ENCODE data around the gene TRPV4.

Gene TRPV4

GRCh38 chr12:109810954-109811623 lies 22.1 kb downstream of the TRPV4 start:
- no peaks in the 10 kb centered on the region for H3K36me3 Mint-ChIP-seq
- H3K4me1 Mint-ChIP-seq (ENCODE audit: low read depth) = no peaks in the 10 kb centered on the region
- no peaks in the 10 kb centered on the region for H3K9me3 Mint-ChIP-seq (ENCODE audit: low read depth)
- H3K4me3 Mint-ChIP-seq = no peak overlapping the region
- H3K27me3 Mint-ChIP-seq = peaks cover 3% of the 10 kb centered on the region
- H3K27ac Mint-ChIP-seq = no peak overlapping the region

GRCh38 chr12:109808876-109809646 lies 24.1 kb downstream of the TRPV4 start:
- no peaks in the 10 kb centered on the region for H3K36me3 Mint-ChIP-seq
- H3K9me3 Mint-ChIP-seq (ENCODE audit: low read depth) = no peaks in the 10 kb centered on the region
- no peaks in the 10 kb centered on the region for H3K4me1 Mint-ChIP-seq (ENCODE audit: low read depth)
- no peak overlapping the region for H3K27ac Mint-ChIP-seq
- H3K4me3 Mint-ChIP-seq = no peak overlapping the region
- H3K27me3 Mint-ChIP-seq = peaks cover 3% of the 10 kb centered on the region

DNA sequence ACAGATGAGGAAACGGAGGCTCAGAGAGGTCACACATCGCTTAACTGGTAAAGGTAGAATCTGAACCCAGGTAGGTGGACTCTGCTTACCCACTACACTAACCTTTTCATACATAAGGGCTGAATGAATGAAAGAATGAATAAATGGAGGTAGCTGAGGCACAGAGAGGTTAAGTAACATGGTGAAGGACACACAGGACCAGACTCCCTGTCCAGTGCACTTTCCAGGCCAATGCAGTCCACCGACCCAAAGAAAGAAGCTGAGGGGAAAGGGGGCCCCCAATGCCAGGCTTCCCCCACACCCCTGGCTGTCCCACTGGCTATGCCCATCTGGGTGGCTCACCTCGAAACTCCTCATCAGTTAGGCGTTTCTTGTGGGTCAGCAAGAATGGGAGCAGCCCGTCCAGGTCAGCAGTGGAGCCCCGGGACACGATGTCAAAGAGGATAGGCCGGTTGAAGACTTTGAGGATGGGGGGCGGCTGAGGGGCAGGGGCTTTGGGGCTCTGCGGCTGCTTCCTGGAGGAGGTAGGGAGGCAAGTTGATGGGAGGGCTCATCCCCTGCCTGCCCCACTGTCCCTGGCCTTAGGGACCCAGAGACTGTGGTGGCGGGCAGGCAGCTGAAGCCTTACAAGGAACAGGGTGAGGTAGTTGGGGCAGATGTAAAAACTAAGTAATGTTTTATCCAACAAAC lies 25.1 kb downstream of the TRPV4 start:
- no peaks in the 10 kb centered on the region for H3K36me3 Mint-ChIP-seq
- no peaks in the 10 kb centered on the region for H3K9me3 Mint-ChIP-seq (ENCODE audit: low read depth)
- H3K4me1 Mint-ChIP-seq (ENCODE audit: low read depth) = no peaks in the 10 kb centered on the region
- H3K27me3 Mint-ChIP-seq = peaks cover 3% of the 10 kb centered on the region
- H3K4me3 Mint-ChIP-seq = no peak overlapping the region
- H3K27ac Mint-ChIP-seq = no peak overlapping the region

DNA sequence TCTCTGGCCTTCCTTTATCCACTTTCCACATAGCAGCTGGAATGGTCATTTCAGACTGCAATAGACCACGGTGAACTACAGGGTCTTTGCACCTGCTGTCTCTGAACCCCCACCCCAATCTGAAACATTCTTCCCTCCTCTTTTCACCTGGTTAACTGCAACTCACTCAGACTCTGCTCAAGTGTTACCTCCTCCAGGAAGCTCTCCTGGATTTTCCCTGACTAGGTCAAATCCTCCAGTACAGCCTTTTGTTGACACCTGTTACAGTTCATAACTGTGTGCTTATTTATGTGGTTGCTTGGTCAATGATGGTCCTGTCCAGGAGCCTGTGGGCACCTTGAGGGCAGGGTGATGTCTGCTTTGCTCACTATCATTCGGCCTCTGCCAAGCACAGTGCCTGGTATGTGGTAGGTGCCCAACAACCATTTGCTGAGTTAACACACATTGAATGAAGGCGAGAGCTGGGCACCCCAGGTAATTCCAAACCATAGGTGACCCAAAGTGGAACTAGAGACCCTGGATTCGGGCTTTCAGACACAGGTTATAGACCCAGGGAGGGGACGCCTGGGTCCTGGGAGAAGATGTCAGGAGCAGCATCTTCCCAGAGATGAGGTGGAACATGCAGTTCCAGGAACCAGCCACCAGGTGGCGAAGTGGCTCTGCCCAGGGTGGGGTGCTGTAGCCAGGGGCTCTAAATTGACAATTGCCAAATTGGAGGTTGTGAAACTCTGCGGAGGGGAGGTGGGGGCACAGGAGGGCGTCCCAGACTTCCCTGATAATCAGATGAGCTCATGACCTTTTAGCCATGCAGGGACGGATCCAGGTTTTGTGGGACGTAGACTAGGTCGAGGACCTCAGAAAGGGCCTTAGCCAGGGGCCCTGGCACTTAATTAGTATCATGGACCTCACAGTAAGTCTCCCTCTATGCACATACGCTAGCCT lies 28.1 kb downstream of the TRPV4 start:
- peaks cover 3% of the 10 kb centered on the region for H3K27me3 Mint-ChIP-seq
- no peaks in the 10 kb centered on the region for H3K36me3 Mint-ChIP-seq
- H3K27ac Mint-ChIP-seq = no peak overlapping the region
- H3K4me1 Mint-ChIP-seq (ENCODE audit: low read depth) = no peaks in the 10 kb centered on the region
- no peak overlapping the region for H3K4me3 Mint-ChIP-seq
- no peaks in the 10 kb centered on the region for H3K9me3 Mint-ChIP-seq (ENCODE audit: low read depth)

DNA sequence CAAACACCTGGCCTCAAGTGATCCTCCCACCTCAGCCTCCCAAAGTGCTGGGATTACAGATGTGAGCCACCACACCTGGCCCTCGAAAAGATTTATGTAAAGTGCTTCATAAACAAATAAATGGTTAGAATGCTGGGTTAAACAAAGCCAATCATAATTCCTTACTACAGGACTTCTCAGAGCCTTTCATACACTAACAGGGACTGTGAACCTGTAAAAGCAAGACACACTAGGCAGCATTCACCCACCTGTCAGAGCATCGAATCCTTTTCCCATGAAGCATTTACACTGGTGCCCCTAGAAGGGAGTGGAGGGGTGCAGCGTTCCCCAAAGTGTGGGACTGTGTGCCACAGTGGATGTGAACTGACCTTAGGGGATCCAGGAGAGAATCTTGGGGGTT lies 29.5 kb downstream of the TRPV4 start:
- Mint-ChIP-seq H3K27ac (no peak overlapping the region), H3K4me3 (no peak overlapping the region), H3K9me3 (ENCODE audit: low read depth) (no peaks in the 10 kb centered on the region), H3K27me3 (peaks cover 3% of the 10 kb centered on the region), H3K4me1 (ENCODE audit: low read depth) (no peaks in the 10 kb centered on the region), H3K36me3 (no peaks in the 10 kb centered on the region)

- Mint-ChIP-seq H3K4me1 (ENCODE audit: low read depth) (no peaks in the 10 kb centered on the region), H3K4me3 (no peak overlapping the region), H3K27me3 (peaks cover 2% of the 10 kb centered on the region), H3K27ac (no peak overlapping the region), H3K9me3 (ENCODE audit: low read depth) (no peaks in the 10 kb centered on the region), H3K36me3 (no peaks in the 10 kb centered on the region)
These were observed 30.4 kb downstream of the TRPV4 start for GRCh38 chr12:109802828-109803227.

DNA sequence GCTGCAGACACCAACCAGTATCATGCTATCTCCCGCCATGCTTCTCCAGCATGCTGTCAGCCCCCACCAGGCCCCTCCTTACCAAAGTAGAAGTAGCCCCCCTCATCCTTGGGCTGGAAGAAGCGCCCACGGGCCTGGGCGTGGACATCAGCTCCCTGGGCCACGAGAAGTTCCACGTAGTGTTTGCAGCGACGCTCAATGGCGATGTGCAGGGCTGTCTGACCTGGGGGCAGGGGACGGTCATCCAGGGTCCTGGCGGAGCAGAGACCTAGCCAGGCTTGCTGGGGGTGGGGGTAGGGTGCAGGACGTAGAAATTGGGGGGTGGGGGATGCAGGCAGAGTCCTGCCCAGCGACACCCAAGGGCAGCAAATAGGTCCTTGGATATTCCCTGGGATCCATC lies 32.7 kb downstream of the TRPV4 start:
- Mint-ChIP-seq H3K4me1 (ENCODE audit: low read depth) (no peaks in the 10 kb centered on the region), H3K4me3 (no peak overlapping the region), H3K27ac (no peak overlapping the region), H3K9me3 (ENCODE audit: low read depth) (no peaks in the 10 kb centered on the region), H3K36me3 (no peaks in the 10 kb centered on the region), H3K27me3 (no peaks in the 10 kb centered on the region)

DNA sequence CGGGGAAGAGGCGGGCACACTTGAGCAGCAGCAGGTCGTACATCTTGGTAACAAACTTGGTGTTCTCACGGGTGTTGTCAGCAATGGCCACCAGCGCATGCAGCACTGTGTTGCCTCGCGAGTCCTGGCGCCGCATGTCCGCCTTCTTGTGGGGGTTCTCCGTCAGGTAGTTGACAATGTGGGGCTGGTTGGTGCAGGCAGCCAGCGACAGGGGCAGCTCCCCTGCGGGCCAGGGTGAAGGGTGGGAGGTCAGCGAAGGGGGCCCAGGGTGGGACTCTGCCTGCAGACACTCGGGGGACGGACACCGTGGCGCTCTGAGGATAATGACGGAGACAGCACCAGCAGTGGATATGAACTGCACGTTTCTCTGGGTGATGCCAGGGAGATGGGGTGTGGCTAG lies 34.5 kb downstream of the TRPV4 start:
- no peak overlapping the region for H3K4me3 Mint-ChIP-seq
- H3K27me3 Mint-ChIP-seq = no peaks in the 10 kb centered on the region
- H3K27ac Mint-ChIP-seq = no peak overlapping the region
- no peaks in the 10 kb centered on the region for H3K4me1 Mint-ChIP-seq (ENCODE audit: low read depth)
- no peaks in the 10 kb centered on the region for H3K9me3 Mint-ChIP-seq (ENCODE audit: low read depth)
- H3K36me3 Mint-ChIP-seq = no peaks in the 10 kb centered on the region

DNA sequence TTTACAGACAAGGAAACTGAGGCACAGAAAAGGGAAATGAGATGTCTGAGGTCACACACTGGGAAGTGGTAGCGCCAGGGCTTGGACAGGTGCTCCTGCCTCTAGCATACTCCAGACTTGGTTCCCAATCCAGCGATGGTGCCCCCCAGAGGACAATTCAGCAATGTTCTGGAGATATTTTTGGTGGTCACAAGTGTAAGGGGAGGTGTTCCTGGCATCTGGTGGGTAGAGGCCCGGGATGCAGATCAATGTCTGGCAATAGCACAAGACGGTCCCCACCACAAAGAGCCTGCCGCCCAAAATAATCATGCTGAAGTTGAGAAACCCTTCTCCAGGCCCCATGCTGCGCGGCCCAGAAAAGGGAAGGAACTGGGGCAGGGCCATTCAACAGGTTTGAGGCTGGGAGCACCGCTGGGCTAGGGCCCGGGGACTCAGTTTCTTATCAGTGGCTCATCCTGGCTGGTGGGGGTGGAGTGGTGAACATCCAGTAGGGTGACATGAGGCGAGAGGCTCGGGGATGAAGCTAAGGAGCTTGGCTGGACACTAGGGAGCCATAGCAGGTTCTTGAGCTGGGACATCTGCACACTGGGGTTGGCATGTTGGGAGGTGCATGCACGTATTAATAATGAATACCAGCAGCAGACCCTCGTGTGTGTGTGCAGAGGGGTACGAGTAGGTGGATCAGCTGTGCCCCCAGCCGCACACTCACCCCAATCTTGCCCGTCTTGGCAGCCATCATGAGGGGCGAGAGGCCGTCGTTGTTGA lies 35.1 kb downstream of the TRPV4 start:
- no peaks in the 10 kb centered on the region for H3K27me3 Mint-ChIP-seq
- no peaks in the 10 kb centered on the region for H3K4me1 Mint-ChIP-seq (ENCODE audit: low read depth)
- H3K27ac Mint-ChIP-seq = no peak overlapping the region
- H3K36me3 Mint-ChIP-seq = no peaks in the 10 kb centered on the region
- H3K9me3 Mint-ChIP-seq (ENCODE audit: low read depth) = no peaks in the 10 kb centered on the region
- H3K4me3 Mint-ChIP-seq = no peak overlapping the region

DNA sequence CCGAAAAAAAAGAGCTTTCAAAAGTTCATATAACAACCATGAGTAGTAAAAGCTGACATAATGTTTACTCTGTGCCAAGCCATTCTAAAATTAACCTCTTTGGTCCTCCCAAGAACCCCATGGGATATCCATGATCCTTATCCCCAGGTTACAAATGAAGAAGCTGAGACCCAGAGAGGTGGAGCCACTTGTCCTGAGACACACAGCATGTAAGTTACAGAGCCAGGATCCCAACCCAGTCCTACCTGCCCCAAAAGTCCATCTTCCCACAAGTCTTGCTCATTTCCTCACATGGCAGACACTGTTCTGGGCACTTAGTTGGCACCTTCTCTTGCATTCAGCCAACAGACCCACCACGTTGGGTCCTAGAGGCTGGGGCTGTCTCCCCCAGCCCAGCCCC lies 37.1 kb downstream of the TRPV4 start:
- no peaks in the 10 kb centered on the region for H3K4me1 Mint-ChIP-seq (ENCODE audit: low read depth)
- no peaks in the 10 kb centered on the region for H3K27me3 Mint-ChIP-seq
- no peak overlapping the region for H3K27ac Mint-ChIP-seq
- H3K4me3 Mint-ChIP-seq = no peak overlapping the region
- H3K36me3 Mint-ChIP-seq = no peaks in the 10 kb centered on the region
- H3K9me3 Mint-ChIP-seq (ENCODE audit: low read depth) = no peaks in the 10 kb centered on the region

DNA sequence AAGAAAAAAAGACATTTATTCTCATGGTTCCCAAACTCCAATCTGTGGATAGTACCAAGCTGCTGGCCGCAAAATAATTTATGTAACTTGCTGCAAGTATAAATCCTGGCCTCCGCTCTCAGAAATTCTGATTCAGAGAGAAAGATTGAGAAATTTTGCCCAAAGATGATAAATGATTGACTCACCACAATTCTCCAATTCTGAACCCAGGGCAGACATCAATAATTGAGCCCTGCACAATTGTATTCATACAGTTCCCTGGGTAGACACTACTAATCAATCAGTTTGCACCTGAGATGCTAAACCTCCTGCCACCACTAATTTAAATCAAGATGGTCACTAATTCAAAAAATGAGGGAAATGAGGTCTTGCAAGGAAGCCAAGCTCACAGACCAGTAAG lies 38.2 kb downstream of the TRPV4 start:
- Mint-ChIP-seq H3K4me1 (ENCODE audit: low read depth) (no peaks in the 10 kb centered on the region), H3K4me3 (no peak overlapping the region), H3K36me3 (no peaks in the 10 kb centered on the region), H3K27me3 (peaks cover 1% of the 10 kb centered on the region), H3K27ac (no peak overlapping the region), H3K9me3 (ENCODE audit: low read depth) (no peaks in the 10 kb centered on the region)

DNA sequence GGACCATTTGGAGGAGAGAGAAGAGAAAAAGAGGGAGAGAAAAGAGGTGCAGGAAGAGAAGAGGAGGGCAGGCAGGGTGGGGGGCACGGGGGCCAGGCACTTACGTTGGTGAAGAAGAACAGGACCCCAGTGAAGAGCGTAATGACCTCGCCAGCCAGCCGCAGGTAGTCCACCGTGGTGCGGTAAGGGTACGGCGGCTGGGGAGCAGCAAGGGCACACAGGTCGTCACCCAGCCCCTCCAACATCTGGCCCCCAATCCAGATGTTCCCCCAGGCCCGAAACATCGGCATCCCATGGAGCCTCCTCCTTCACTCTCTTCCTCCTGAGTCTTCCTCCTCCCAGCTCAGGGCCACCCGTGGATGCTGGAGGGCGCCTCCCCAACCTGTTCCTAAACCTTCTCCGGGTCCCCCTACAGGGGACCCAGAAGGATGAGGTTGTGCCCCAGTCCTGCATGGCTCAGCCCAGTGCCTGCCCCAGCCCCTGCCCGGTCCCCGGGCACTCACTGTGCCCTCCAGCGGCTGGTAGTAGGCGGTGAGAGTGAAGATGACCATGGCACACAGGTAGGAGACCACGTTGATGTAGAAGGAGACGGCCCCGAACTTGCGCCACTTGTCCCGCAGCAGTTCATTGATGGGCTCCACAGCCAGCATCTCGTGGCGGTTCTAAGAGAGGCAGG lies 39.2 kb downstream of the TRPV4 start:
- Mint-ChIP-seq H3K27me3 (peaks cover 1% of the 10 kb centered on the region), H3K36me3 (no peaks in the 10 kb centered on the region), H3K4me3 (no peak overlapping the region), H3K27ac (no peak overlapping the region), H3K9me3 (ENCODE audit: low read depth) (no peaks in the 10 kb centered on the region), H3K4me1 (ENCODE audit: low read depth) (no peaks in the 10 kb centered on the region)

DNA sequence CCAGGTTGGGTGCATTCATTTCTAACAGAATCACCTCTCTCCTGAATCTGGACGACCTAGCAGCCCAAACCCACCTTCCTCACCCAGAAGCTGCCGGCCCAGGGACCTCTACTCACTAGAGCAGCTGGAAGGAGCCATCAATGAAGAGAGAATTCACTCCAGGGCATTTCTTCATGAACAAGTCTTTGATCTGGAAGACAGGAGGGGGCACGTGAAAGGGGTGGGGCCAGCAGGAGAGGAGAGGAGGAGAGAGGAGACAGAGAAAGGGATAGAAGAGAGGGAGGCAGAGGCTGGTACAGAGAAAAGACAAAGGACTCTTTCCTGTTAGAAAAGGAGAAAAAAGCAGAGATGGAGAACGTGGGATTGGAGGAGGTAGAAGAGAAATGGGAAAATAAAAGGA lies 39.8 kb downstream of the TRPV4 start:
- Mint-ChIP-seq H3K4me3 (no peak overlapping the region), H3K9me3 (ENCODE audit: low read depth) (no peaks in the 10 kb centered on the region), H3K27me3 (peaks cover 1% of the 10 kb centered on the region), H3K27ac (no peak overlapping the region), H3K4me1 (ENCODE audit: low read depth) (no peaks in the 10 kb centered on the region), H3K36me3 (no peaks in the 10 kb centered on the region)

GRCh38 chr12:109792992-109793391 lies 40.2 kb downstream of the TRPV4 start:
- no peaks in the 10 kb centered on the region for H3K4me1 Mint-ChIP-seq (ENCODE audit: low read depth)
- H3K36me3 Mint-ChIP-seq = no peaks in the 10 kb centered on the region
- H3K9me3 Mint-ChIP-seq (ENCODE audit: low read depth) = no peaks in the 10 kb centered on the region
- peaks cover 1% of the 10 kb centered on the region for H3K27me3 Mint-ChIP-seq
- no peak overlapping the region for H3K4me3 Mint-ChIP-seq
- H3K27ac Mint-ChIP-seq = no peak overlapping the region

Data from activated naive CD8-positive, alpha-beta T cell (primary cell).